HG03521 (cell line): ENCODE measurements around the gene TMEM266.

Experiments used
- ATAC-seq: cut with Tn5 transposase; IDR thresholded peaks from one replicate; pipeline ENCODE4 v1.9.1; 2021; ENCODE audit warnings: mild to moderate bottlenecking, moderate library complexity; ENCODE audit not compliant: unreplicated experiment

TMEM266 gene

DNA sequence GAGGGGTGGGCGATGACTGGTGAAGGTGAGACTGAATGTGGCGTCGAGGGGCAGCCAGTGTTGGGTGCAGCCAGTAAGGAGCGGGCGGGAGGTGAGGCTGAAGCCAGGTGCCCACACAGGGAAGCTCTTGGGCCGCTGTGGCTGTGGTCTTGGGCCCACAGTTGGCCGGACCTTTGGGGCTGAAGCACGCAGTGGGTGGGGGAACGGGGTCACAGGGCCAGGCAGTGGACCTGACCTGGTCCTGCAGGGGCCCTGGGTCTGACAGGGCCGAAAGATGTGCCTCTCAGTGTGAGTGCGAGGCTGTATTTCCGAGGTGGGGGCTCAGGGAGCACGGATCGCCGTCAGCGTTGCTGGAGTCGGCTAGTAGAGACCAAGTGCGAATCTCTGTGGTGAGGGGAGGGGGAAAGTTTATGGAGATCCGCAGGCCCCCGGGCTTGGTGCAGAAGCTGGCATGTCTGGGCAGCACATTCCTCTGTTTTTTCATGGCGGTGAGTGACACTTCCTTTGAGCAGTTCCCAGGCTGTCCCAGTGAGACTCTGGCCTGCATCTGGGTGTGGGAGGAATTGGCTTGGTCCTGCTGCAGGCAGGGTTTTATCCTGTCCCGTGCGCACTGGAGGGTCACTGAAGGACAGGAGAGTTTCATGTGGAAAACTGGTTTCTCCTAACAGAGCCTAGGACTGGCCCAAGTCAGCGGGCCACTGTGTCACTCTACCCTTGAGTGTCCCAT is 100.8 kb downstream of the TMEM266 start:
- no peak for ATAC-seq

DNA sequence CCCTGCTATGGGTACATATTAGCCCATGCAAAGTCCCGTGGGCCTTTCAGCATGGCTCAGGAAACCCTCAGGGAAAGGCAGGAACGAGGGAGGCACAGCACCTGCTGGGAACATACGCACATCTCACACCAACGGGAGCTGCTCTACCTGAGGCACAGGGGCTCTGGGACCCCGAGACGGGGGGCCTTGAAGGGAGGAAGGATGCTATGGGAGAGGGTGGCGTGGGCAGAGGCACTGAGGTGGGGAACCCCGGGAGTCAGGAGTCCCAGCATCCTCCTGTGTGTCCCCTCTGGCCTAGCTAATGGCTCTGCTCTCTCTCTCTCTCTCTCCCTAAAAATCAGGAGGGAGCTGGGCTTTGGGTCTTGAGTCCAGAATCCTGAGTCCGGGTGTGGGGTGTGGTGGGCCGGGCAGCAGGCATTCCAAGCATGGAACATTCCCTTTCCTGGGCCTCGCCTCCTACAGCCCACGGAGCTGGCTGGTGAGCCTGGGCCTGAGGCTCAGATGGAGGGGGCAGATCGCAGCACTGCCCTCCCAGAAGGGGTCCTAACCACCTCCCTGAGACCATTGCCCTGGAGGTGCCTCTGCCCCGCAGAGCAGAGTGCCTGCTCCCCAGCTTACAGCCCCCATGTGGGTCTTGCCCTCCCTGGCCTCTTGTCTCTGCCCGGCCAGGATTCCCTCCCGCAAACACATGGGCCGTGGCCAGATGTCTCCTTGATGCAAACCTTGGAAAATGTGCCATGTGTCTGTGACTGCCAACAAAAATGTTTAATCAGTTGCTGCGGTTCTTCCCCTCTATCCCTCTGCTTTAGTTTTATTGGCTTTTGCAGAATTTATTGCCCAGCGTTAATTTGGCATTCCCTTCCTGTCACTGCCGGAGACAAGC is 101.6 kb downstream of the TMEM266 start:
- ATAC-seq, result no peak

DNA sequence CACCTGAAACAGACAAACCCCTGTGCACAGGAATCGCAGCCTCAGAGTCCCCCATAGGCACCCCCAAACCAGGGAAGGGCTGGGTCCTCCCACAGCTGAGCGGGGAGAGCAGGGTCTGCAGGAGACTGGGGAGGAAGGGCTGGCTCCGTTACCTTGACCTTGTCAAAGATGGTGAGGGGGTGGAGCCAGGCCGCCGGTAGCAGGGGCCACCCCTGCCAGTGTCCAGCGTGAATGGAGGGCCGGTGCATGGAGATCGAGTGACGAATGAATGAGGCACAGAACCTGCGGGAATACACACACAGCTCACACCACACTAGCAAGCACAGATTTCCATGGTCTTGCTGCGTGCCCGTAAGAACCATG is 102.2 kb downstream of the TMEM266 start:
- ATAC-seq, result no peak

DNA sequence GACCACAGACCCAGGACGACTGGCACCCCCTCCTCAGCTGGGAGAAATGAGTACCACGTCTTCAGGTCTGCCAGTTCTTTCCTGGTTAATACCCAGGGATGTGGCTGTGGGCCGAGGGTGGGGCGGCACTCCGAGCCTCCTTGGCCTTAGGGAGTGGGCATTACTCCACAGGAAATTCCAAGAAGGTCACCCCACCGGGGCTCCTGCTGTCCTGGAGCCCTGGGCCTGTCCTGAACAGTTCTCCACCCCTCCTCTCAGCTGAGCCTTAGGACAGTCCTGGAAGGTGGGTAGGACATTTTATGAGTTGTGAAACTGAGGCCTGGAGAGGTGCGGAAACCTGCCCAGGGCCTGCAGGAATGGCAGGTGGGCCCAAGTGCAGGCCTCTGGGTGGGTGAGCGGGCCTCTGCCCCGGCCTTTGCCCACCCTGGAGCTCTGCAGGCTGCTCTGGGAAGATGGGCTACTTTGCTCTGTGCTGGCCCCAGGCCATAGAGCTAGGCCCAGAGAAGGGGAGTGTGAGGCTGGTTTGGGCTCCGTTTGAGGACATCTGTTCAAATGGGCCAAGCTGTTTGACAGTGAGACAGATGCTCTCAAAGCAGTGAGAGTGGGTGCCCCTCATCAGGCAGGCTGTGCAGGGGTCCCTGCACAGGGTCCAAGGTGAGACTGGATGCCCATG is 103.1 kb downstream of the TMEM266 start:
- ATAC-seq, result no peak

DNA sequence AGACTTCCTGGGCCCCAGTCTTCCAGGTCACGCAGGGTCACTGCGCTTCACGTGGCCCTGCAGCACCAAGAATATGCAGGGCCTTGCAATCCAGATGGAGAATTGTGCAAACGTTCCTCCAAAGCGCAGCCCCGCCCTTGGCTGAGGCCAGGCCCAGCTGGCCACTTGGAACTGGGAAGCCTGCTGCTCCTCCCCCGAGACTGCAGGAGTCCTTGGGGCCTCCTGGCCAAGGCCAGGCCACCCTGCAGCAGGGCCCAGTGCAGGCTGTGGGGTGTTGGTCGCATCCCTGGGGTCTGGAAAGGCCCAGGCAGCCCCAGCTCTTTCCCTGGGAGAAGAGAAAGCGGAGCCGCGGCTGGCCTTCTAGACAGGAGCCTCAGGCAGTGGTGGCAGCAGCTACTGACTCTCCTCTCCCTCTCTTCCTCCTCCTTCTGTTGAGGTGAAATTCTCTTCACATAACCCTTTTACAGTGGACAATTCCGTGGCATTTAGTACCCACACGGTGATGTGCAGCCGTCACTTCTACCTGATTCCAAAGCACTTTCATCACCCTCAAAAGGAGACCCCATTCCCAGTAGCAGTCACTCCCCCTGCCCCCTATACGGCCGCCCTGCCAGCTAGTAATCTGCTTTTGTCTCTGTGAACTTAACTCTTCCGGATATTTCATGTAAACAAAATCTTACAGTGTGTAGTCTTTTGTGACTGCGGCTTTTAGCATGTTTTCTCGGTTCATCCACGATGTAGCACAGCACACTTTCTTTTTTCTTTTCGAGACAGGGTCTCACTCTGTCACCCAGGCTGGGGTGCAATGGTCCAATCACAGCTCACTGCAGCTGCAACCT is 103.9 kb downstream of the TMEM266 start:
- no peak for ATAC-seq

DNA sequence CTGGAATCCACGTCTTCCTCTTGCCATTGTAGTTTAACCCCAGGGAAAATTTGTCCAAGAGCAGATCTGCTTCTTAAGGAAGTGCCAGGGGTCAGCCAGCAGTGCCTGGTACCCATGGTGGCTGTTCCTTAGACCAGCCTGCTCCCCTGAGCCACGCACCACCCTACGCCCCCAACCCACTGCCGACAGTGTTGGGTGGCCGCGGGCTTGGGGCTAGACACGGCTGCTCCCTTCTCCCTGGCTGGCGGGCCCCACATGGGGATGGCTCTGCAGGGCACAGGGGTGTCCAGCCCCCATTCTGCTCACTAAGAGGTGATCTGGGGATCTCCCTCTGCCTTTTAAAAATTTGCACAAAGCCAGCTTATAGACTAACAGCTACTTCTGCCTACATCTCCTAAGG is 104.8 kb downstream of the TMEM266 start:
- ATAC-seq, result no peak

DNA sequence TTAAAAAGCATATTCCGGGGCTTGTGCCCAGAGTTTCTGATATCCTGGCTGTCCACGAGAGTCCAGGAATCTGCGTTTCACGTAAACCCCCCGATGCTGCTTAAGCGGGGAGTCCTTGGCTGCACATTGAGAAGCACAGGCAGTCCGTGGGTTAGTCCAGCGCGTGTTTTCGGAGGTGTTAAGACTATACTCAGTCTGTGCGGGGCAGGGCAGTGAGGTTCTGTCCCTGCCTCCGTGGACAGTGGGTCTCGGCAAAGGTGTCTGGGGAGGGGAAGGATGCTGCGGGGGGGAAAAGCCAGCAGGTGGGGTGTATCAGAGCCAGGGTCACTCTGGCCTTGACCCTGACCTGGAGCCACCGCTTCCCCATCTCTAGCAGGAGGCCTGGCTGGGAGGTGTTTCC is 106.2 kb downstream of the TMEM266 start:
- ATAC-seq, result no peak

DNA sequence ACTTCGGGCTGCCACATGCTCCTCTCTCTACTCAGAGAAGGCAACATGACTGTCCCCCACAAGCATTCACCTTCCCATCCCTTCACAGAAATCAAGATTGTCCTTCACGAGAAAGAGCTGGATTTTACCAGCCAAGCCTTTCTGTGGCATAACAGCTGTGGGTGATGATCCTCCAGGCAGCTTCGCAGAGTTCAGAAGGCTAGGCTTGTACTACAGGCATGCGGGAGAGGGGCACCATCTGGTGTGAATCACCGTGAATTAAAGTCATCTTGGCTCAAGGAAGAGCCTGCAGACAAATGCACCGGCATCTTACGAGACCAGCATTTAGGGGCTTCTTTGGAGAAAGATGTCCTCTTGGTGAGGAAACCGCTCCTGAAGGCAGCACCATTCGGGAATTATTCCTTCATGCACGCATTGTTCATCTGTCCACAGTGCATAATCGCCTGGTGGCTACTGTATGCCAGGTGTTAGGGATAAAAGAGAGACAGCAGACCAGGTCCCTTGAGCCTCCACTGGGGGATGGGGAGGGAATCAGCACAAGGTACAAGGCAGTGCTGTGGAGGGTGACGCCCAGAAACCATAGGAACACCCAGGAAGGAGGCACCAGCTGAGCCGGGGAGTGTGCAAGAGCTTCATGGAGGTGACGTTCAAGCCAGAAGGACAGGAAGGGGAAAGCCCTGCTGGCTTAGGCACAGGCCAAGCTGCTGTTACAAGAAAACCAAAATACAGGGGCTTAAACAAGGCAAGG is 108.6 kb downstream of the TMEM266 start:
- no peak for ATAC-seq

DNA sequence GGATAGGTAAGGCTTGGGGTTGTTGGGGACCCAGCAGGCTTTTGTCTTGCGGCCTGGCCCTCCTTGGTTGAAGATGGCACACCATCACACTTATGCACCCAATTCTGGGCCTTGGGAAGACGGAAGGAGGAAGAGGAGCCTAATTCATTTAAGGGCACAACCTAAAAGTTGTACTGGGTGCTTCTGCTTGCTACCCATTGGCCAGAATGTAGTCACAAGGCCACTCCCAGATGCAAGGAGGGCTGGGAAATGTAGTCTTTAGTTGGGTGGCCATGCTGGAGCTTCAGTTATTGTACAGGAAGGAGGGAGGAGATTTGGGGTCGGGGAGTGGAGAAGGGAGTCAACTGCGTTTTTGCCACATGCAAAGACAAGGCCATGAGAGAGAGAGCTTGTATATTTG is 109.2 kb downstream of the TMEM266 start:
- ATAC-seq, result no peak

DNA sequence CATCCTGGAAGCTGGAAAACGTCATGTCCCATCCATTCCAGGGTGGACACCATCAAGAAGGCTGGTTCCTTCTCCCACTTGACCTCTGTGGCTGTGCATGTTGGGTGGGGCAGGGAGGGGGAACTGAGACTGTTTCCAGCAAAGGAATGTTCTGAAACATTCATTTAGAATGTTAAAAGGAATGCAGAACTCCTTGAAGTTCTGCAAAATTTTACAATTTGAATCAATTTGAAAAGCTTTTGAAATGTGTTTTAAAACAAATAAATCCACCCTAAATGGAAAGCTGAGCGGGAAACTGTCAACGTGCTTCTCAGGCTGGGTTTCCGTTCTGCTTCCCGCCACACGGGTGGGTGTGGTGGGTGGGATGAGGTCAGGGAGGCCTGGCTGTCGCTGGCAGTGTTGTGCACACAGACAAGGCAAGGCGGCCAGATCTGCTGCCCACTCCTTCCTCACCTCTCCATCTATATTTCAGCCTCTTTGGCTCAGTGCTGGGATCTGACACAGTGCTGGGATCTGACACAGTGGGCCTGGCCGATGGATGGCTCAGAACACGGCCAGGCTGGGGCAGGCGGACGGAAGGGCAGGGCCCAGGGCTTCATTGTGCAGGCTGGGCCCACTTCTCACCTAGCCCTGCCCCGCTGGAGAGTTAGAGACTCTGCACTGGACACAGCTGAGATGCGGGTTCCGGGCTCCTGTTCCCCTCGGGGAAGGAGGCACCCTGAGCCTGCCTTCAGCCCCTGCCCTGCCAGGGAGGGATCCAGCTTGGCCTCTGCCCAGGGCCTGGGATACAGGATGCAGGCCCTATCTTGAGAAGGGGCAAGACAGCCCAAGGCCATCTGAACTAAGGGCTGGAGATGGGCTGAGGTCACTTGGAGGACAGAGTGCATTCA is 110.4 kb downstream of the TMEM266 start:
- ATAC-seq, result no peak

DNA sequence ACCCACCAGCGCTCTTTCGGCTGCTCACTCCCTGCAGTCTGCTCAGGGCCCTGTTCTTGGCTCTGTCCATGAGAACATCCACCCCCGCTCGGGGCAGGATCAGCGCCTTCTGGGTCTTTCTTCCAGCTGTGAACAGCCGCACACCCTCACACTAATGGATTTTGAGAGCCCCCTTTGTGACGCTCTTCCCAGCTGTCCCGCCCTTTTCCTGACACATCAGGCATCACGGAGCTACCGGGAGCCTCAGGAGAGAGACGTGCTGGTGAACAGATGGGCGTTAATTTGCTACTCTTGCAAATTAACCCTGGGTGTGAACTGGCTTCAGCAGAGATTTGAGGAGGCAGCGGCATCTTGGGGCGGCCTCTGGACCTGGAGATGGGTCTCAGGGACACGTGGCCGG is 113.0 kb downstream of the TMEM266 start:
- no peak for ATAC-seq

DNA sequence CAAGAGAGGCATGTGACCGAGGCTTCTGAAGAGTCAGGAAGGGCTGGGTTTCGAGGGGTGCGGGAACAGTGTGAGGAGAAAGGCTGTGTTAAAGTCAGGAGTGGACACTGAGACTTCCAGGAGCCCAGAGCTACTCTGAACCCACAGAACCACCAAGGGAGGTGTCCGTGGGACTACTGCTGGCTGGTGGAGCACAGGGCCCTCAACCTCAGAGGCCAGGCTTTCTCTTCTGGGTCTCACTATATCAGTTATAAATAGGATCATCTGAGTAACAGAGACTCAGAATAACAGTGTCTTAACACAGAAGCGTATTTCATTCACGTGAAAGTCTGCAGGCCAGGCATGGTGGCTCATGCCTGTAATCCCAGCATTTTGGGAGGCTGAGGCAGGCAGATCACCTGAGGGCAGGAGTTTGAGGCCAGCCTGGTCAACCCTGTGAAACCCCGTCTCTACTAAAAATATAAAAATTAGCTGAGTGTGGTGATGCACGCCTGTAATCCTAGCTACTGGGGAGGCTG is 113.6 kb downstream of the TMEM266 start:
- no peak for ATAC-seq

DNA sequence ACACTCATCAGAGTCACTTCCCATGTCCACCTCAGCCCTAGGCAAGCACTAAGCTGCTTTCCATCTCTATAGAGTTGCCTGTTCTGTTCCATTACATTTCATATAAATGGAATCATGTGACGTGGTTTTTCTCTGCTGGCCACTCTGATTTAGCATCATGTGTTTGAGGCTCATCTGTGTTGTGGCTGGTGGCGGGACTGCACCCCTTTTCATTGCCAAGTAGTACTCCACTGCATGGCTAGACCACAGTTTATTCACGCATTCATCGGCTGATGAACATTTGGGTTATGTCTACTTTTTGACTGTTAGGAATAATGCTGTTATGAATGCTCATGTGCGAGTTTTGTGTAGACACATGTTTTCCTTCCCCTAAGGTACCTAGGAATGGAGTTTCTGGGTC is 114.9 kb downstream of the TMEM266 start:
- no peak for ATAC-seq

DNA sequence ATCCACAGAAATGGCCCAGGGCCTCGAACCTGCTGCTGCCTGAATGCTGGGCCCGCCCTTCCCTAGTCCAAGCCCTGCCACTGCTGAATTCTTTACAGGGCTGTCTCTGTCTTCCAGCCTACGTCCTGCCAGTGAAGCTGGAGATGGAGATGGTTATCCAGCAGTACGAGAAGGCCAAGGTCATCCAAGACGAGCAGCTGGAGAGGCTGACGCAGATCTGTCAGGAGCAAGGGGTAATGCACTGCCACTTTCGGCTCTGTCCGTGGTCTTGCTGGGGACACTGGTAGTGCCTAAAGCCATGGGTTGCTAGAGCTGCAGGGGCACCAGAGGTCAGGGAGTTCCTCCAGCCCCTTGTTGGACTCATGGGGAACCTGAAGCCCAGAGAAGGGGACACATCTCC is 115.7 kb downstream of the TMEM266 start:
- no peak for ATAC-seq

DNA sequence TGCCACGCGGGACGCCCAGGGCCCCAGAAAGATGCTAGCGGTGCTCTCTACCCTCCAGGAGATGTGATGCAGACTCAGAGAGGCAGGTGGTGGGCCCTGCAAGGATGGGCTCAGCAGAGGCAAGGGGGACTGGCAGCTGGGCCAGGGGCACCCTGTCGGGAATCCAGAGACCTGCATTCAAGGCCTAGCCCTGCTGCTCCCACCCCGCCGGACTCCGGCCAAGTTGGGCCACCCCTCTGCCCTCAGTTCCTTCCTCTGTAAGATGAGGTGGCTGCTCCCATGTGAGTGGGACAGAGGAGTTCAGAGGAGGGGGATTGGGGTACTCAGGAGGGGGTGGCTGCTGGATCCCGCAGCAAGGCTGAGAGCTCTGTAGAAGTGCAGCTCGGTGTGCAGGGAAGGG is 116.3 kb downstream of the TMEM266 start:
- ATAC-seq, result no peak

DNA sequence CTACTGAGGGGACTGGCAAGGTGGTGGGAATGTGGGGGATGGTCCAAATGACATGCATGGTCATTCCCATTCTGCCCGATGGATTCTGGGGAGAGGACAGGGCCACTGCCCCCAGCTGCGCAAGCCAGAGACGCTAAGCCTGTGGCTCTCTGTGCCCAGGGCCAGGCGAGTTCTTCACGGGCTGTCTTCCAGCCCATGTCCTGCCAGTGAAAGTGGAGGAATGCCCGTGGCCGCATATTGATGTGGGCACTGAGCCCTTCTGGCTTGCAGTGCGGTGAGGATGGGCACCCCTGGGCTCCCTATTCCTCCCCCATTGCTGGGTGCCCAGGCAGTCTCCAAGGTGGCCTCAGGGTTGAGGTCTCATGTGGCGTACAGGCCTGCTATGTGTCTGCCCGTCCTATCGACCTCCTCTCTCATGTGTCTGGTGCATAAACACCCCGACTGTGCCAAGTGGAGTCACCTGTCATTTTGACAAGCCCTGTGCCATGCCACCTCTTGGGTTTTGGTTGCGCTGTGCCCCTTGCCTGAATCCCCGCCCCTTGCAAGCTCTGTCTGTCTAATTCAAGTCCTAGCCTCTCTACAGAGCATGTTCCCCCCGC is 116.8 kb downstream of the TMEM266 start:
- no peak for ATAC-seq

DNA sequence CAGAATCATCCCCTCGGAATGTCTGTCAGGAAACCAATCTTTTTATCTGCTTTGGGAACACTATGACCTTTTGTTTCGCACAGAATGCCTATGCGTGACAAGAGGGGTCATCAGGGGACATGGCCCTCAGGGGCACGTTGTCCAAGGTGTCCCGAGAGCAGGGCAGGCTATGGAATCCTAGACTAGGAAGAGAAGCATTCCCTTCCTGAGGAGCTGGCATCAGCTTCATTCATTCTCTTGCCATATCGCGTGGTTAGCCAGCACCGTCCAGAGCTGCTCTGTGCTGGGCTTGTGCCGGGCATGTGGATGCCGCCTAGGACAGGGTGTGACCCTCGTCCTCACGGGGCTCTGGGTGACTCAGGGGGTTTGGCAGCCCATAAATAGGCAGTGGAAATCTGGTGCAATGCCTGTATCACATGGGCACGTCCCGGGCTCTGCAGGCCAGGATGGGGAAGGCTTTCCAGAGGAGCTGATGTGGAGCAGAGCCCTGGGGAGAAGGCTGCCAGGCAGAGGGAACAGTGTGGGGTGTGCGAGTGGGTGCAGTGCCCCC is 117.8 kb downstream of the TMEM266 start:
- ATAC-seq, result no peak

DNA sequence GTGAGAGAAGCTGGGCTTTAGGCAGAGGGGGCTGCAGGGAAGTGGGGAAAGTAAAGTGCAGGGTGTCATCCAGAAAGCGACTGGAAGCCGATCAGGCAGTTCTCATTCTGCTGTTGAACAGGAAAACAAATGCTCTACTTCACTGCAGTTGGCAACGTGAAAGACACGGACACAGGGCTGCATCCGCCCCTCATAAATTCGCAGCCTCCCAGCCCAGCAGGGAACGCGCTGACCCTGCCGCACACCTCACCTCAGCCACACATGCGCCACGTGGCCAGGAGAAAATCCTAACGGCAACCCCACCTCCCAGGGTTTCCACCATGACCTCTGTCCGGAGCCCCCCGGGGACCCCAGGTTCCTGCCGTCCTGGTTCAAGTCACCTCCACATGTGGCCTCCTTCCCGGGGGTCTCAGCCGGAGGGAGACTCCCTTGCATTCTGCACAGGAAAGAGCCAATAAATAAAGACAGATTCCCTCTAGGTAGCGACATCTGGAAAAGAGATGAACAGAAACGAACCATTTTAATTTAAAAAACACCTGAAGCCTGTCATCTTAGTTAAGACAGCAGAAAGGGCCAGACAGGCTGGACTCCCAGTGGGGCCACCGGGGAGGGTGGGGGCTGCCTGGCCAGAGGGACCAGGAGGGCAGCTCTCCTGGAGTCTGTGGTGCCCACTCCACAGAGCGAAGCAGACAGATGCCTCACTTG is 118.7 kb downstream of the TMEM266 start:
- ATAC-seq, result no peak
